G401.6 (cell line): ENCODE measurements around the gene CFAP161.
"Not testable (repeated sequence)": the region's sequence is repeated elsewhere in the genome, so short reads cannot be mapped to it uniquely, and the experiment has no call there.

Source experiments
- FAIRE-seq: peaks from 2 replicates; lab custom pipeline; 2012; peaks lifted over from hg19 to GRCh38; lab: Jason Lieb, UNC

CFAP161 gene

DNA sequence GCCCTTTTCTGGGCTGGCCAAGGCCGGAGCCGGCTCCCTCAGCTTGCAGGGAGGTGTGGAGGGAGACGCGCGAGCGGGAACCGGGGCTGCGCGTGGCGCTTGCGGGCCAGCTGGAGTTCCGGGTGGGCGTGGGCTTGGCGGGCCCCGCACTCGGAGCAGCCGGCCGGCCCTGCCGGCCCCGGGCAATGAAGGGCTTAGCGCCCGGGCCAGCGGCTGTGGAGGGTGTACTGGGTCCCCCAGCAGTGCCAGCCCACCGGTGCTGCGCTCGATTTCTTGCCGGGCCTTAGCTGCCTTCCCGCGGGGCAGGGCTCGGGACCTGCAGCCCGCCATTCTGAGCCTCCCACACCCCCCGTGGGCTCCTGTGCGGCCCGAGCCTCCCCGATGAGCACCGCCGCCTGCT is 24.5 kb downstream of the CFAP161 start:
- not testable (repeated sequence) for FAIRE-seq

DNA sequence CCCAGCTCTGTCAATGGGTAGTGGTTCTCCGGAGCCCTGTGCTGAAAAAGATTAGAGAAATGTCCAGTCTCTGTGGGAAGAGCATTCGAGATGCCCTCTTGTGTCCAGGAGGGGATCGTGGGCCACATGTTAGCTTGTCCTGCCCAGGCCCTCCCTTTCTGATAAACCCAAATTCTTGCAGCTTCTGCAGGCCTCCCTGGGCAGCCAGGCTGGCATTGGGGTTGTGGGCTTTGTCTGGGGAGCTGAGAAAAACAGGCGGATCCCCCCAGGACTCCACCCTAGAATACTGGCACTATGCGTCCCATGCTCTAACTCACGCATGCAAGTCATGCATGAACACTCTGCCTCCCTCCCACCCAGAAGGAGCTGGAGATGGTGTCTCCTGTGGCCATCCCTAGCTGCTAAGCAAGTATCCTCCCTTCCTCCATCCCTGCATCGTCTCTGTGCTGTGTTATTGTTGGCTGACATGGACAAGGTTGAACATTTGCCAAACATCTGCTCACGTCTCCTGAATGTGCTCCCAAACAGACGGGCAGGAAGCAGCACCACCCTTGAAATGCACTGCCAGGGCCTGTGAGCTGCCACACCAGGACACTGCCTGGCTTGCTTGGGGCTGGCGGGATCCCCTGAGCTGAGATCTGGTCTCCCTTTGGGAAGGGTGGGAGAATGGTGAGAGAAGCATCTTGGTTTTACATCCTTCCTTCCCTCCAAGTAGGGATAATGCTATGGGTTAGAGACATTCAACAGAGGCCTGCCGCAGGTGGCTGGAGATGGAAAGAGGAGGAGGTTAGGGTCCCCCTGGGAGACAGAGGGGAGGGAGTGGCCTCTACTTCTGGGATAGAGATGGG is 26.5 kb downstream of the CFAP161 start:
- no peak for FAIRE-seq

DNA sequence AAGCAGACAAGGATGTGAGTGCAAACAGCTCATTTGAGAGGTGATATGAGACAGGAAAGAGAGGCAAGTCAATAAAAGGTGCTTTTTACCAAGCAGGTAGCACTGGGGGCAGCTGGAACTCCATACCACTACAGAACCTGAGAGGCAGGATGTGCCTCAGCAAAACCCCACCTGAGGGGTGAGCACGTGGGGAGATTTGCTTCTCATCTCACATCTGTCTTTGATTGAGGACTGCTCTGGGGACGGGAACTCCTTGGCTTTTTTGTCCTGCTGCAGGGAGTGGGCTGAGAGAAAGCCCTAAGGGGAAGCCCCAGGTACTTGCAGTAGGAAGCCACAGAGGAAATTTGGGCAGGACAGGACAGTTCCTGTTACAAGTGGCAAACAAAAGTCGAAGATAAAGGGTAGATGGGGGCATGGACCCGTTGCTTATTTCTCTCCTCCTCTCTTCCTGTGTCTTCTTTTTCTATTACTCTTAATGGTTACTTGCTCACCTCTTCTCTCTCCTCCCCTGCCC is 27.1 kb downstream of the CFAP161 start:
- no peak for FAIRE-seq

DNA sequence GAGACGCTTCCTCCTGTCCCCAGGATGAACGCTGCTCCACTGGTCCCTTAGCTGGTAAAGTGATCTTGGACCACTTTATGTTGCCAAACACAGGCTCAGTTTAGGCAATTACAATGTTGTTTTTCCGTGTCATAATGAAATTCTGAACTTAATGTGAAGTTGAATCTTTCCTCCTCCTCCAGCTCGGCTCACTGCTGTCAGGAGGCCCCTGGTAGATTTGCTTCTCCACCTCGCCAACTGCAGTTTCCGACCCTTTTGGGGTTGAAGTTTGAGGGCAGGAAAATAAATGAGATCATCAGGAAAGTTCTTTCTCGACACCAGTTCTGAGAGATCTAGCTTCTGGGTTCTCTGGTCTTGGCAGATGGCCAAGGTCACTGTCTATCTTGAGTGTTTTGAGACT is 27.8 kb downstream of the CFAP161 start:
- FAIRE-seq: no peak

DNA sequence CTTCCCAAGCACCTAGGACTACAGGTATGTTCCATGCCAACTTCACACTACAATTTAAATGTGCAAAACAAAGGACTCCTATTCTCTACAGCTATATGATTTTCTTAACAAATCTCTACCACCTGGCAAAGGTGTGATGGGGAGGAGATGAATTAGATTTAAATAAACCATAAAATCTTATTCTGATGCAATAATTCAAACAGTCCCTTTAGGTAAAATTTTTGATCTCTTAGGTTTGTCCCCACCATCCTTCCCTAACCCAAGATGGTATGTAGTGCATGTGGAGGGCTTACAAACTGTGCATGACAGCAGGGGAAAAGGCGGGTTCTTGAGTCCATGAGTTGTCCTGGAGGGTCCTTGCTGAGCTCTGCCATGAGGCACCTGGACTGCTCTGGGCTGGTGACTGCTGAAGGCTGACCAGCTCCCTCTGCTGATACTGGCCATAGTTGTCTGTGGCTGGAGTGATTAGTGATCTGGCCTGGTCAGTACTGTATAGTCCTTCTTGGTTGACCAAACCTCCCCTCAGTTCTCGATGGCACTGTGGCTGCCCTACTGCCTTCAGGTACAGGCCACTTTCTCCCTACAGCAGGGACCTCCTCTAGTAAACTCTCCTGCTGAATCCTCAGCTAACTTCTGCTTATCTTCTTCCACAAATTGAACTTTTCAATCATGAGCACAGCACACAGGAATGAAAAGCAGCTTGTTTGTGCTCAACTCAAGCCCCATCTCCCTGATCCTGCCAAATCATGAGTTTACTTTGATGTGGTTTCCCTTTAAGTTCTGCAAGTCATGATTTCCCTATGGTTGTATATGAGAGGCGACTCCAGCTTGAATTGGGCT is 30.1 kb downstream of the CFAP161 start:
- no peak for FAIRE-seq

DNA sequence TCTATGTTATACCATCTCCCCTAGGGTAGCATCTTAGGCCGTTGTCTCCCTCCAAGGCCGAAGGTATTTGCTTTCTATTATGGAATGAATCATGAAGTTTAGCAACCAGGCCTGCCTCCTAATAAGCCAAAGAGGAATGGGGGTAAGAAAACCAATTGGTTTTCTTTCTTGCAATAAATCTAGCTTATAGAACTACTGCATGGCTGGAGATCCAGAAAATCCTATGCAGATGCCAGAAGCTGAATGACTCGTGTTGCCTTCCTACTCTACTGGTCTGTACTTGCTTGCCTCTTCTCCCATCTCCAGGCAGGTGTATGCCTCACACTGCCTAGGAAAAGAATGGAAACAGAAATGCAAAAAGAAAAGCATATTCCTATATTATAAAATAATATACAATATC is 31.5 kb downstream of the CFAP161 start:
- no peak for FAIRE-seq

DNA sequence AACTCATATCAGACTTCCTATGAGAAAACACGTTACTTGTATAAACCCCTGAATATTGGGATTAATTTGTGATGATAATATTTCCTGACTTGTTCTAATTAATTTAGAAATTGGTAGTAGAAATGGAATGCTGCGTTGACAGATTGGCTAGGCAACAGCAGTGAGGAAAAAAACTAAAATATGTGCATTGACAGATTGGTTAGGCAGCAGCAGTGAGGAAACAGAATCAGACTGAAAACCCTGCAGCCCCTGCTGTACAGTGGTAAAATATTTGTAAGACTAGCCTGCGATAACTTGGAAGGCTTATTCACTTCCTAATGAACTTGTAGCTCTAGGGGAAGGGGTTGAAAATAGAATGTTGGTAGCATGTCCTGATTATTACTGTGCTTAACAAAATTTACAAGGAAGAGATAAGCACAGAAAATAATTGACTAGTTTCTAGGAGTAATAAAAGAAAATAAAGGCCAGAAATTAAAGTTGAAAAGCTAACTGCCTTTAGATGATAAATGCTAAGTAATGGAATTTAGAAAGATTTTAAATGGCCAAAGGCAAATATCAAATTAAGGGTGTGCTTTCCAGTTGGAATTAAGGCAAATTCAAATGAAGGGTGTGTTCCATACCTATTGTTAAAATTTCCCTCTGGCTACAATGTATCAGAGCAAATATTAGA is 32.7 kb downstream of the CFAP161 start:
- FAIRE-seq: no peak

DNA sequence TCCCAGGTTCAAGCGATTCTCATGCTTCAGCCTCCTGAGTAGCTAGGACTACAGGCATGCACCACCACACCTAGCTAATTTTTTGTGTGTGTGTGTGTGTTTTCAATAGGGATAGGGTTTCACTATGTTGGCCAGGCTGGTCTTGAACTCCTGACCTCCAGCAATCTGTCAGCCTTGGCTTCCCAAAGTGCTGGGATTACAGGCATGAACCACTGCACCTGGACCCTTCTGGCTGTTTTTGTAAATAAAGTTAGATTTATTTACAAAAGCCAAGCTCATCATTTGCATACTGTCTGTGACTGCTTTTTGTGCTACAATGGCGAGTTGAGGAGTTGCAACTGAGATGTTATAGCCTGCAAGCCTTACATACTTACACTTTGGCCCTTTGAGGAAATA is 34.1 kb downstream of the CFAP161 start:
- FAIRE-seq: no peak

DNA sequence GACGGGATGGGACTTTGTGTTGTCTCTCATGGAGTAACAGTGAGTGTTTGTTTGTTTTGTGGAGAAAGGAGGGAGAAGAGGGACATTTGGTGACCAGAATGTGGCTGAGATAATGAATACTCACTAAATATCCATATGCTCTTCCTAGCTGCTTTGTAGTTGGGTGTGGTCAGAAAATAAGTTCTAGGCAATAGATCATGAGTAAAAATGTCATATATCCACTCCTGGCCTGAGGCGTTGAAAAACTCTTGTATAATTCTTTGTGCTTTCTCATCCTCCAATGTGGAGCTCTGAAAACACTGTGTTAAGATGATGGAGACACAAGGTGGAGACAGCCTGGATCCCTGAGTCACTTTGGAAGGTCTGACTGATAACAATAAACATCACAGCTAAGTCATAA is 34.6 kb downstream of the CFAP161 start:
- FAIRE-seq: no peak

DNA sequence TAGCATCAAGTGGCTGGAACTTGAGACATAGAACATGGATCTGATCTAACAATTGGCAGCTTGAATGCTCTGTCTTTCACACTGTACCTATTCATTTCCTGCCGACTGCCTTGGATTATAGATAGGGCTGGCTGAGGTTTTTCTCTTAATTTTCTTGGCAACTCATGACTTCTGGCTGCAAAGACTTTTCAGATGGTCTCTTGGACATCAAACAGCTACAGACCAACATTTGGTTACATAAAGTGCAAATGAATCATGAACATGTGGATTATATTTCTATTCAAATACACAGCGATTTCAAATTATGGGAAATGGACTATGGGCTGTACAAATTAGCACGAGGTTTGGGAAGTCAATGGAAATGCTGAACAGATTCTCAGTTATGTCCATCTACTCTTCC is 36.4 kb downstream of the CFAP161 start:
- FAIRE-seq: no peak

DNA sequence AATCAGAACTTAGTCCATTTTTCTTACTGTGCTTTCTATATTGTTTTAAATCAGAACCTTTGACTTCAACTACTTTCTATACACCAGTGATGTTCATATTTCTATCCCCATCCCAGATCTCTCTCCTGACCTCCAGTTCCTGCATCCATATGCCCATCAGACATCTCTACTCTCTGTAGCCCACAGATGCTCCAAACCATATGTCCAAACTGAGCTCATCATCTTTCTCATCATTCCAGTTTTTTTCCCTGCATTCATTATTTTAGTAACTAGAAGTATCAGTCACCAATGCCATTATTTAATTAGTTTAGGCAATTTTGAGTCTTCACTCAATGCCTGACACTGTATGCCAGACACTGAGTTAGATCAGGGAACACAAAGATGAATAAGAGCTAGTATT is 37.2 kb downstream of the CFAP161 start:
- no peak for FAIRE-seq

DNA sequence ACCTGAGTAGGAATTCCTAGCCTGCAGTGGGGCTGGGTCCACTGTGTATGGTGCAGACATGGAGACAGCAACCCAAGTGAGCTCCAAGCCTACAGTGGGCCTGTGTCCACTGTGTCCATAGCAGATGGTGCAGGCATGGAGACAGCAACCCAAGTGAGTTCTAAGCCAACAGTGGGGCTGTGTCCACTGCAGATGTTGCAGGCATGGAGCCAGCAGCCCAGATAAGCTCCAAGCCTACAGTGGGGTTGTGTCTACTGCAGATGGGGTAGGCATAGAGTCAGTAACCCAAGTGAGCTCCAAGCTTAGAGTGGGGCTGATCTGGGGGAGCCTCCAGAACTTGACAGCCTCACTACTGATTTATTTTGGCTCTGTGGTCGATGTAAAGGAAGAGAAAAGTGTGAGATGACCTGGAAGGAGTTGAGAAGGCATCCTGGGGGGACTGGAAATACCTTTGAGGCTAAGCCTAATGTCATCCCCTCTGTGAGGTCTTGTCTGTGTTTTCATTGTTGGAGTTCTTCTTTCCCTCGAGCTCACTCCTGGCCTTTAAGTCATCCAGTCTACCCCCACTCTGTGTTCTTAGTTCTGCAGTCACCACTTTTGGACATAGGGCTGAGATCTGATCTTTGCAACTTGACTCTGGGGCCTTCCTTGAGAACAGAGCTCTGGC is 40.2 kb downstream of the CFAP161 start:
- FAIRE-seq: no peak

DNA sequence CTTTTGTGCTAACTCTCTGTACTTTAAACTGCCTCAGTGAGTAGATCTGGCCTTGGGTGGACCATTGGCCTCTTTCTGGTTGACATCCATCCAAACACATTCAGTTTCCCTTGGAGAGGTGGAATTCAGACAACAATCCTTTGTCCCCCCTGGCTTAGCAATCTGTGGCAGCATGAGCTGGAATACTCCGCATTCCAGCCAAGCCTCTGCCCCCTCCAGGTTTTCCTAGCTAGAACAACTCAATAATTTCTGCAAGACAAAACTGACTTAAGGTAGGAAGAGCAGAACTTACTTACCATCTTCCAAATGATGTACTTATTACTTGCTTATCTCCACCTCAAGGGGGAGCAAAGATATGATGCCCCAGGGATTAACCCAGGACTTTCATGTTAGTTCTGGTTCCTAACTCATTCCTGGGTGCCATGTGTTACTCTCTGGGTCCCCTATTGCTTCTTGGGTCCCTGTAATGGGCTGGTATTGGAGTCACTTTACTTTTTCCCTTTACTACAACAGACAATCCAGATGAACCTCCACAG is 40.8 kb downstream of the CFAP161 start:
- FAIRE-seq: no peak

DNA sequence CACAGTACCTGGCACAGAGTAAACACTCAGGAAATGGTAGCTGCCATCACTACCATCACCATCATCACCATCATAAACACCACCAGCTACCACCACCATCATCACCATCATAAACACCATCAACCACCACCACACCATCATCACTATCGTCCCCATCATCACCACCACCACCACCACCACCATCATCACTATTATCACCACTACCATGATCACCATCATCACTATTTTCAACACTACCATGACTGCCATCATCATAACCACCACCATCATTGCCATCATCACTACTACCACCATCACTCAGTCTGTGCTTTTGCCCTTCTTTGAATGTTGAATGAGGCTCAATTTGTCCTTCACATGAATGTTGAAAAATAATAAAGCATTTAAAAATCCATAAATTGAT is 41.4 kb downstream of the CFAP161 start:
- FAIRE-seq: no peak

DNA sequence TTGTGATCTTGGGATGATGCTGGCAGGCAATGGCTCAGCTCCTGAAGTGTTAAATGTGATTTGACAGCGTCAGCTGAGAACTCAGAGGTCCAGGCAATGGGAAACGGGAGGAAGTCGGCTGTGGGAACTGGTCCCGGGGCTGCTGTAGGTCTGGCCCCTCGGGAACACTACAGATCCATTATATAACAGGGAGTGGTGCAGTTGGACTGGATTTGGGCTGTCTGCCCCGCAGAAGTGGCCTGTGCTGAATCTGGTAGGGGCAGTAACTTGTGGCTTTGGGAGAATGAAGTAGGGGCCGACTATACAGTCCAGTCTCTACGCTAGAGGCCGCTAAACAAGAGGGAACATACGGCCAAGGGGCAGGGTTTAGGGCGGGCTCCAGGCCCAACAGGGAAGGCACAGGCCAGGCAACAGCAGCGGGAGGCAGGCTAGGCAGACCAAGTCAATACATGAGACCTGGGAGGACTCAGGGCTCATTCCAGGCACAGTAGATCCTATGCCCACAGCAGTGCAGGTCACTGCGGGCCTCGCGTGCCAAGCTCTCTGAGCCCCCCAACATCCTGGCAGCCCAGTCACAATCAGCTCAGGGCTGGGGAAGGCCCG is 42.3 kb downstream of the CFAP161 start:
- FAIRE-seq: no peak

DNA sequence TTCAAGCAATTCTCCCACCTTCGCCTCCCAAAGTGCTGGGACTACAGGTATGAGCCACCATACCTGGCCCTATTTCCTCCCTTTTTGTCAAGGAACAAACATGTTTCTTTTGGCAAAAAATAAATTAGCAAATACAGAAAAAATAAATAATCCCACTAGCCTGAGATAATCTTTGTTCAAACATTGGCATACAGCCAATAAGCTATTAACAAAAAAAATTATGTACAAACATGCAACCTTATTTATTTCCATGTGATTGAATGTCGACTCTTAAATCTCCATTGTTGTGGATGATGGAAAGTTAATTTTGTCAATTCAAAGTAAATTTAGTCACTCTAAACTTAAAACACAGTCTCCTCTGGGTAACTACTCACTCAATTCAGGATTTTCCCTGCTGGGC is 44.3 kb downstream of the CFAP161 start:
- no peak for FAIRE-seq

DNA sequence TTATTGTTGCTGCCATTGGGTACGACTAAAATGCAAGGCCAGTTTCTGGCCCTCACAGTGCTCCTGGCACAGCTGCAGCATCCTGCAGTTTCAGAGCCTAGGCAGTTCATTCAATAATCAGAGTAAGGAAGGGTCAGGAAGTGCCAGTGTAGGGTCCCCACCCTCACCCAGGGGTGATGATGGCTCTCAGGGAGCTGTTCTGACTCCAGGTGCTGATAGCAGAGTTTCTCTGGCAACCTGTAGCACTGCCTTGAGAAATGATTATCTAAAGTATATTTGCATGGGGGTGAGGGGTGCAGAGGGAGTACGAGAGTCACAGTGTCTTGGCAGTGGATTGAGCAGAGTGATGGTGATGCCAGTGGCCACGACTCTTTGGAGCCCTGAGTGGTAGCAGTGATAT is 47.1 kb downstream of the CFAP161 start:
- FAIRE-seq: no peak

DNA sequence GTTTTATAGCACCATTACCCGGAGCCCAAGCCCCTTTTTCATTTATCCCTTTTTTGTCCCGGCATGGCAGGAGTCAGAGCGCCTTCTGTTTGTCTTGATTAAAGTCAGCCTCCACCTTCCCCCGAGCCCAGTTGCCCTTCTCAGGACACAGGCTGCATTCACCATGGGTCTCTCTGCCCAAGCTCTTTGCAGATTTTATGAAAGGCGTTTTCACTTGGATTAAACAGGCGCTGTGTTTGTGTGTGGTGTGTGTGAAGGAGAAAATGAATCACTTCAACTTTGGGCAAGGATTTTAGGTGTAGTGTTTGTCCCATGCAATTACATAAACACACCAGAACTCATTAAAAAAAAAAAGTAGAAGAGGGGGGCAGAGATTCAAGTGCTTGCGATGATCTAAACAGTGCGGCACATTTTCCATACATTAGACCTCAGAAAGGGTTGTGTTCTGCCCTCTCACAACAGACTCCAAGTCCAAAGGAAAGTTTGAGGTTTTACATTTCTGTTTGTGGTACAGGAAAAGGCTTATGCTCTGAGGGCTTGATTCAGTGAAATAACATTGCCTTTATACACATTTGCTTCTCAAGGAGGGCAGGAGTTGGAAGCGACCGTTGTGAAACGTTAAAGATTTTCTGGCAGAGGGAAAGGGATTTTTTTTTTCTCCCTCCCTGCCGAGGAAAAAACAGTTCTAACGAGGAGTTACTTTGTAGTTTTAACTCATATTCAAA is 48.1 kb downstream of the CFAP161 start:
- no peak for FAIRE-seq

DNA sequence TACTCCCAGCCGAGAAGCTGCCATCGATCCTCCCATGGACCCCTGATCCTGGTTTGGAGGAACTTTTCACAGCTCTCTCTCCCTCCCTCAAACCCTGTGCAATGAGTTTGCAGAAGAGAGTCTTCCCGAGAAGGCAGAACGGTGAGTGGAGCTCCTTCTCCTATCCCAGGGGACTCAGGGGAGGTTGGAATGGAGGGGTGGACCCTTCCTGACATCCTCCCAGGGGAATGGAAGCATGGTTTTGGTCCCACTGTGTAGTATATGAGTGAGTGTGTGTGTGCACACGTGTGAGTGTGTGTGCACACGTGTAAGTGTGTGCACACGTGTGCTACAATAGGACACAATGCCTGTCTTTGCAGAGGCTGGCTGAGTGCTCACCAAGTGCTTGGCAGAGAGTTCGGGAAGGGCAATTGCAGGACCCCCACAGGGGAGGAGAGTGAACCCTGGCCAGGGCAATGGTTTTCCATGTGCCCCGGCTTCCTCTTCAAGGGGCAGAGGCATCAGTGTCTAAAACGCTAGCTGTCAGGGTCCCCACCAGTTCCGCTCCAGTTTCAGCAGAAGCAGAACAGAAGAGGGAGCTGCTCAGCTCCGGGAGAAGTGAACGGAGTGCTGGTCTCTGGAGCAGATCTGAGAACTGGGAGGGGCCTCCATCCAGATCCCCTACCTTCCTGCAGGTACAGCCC is 48.8 kb downstream of the CFAP161 start:
- no peak for FAIRE-seq

DNA sequence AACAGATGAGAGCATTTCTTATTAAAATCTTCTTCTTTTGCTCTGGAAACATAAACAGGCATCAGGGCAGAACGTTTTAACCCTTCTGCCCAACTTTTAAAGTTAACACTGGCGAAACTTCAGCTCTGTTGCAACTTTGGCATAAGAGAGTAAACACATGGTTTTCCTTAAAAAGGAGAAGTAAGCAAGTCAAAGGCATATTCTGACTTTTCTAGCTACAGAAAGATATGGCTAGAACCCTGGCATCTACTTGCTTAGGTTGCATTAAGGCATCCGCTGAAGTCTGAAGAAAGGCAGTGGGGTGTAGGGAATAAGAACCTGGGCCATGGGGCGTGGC is 49.3 kb downstream of the CFAP161 start:
- FAIRE-seq: no peak
